Endothelial cell of umbilical vein (primary cell): ENCODE data around the gene BASP1. TPM values are rescaled to one million over a fixed set of nuclear protein-coding genes. Genes with fewer than 3 reads are reported as not detected.

Source experiments
- BruUV-seq: library from RNA; stranded (reverse); fragments of 400-500 nt; replicated peaks from 2 replicates; lab custom pipeline; 2021; lab: Mats Ljungman, UMichigan
- CTCF ChIA-PET: fragments of 300-600, 350-600 bp; sonication (Branson Sonifier 250); formaldehyde crosslinking; loops from one replicate; lab custom pipeline; 2021; ENCODE audit warnings: antibody characterized with exemption, inconsistent platforms; lab: Charles Lee
- POLR2A ChIA-PET: fragments of 300-600, 350-600 bp; sonication (Branson Sonifier 250); formaldehyde crosslinking; loops from one replicate; lab custom pipeline; 2021; ENCODE audit warnings: antibody characterized with exemption, inconsistent platforms; lab: Charles Lee
- DNase-seq: peaks from one replicate; pipeline ENCODE4 v3.0.0-alpha.2; 2011; ENCODE audit warnings: low read depth, low spot score
- FAIRE-seq: peaks from 2 replicates; lab custom pipeline; 2011; peaks lifted over from hg19 to GRCh38; lab: Jason Lieb, UNC
- H2AFZ ChIP-seq: 2 replicates; pipeline ENCODE4 v1.6.0; 2012; ENCODE audit warnings: low read depth, low read length, control low read depth, inconsistent platforms
- H3K27ac ChIP-seq: 2 replicates; pipeline ENCODE4 v1.5.1; 2011; ENCODE audit warnings: low read depth, mild to moderate bottlenecking, control low read depth, low read length, moderate library complexity; ENCODE audit not compliant: insufficient read depth
- H3K27me3 ChIP-seq, 2 experiments: 2 replicates each; pipeline versions ENCODE4 v1.6.0 to v1.6.1; 2011; ENCODE audit warnings: low read length in 2 of 2, mixed read lengths in 1 of 2; ENCODE audit not compliant: control insufficient read depth in 2 of 2, insufficient read depth in 2 of 2
- H3K36me3 ChIP-seq, 2 experiments: 2 replicates in 1 of 2; 3 replicates in 1 of 2; pipeline ENCODE4 v1.5.1; 2011; ENCODE audit warnings: low read length in 2 of 2, mild to moderate bottlenecking in 1 of 2, moderate library complexity in 1 of 2; ENCODE audit not compliant: control insufficient read depth in 2 of 2, insufficient read depth in 2 of 2; ENCODE audit errors: extremely low read depth in 1 of 2
- H3K4me1 ChIP-seq: 3 replicates; pipeline ENCODE4 v1.5.1; 2011; ENCODE audit warnings: mild to moderate bottlenecking, low read length; ENCODE audit not compliant: control insufficient read depth, insufficient read depth; ENCODE audit errors: extremely low read depth
- H3K4me2 ChIP-seq: 2 replicates; pipeline ENCODE4 v1.6.1; 2011; ENCODE audit warnings: low read length, control low read depth, mixed read lengths; ENCODE audit not compliant: insufficient read depth
- H3K4me3 ChIP-seq, 3 experiments: fragments of 200-600 bp in 1 of 3; sonication (generic), shearing (Covaris generic) in 1 of 3; replicated peaks in 1 of 3; 2 replicates each; pipeline ENCODE4 v1.5.1; 2011 to 2016; ENCODE audit warnings: control low read depth in 3 of 3, low read length in 3 of 3, mild to moderate bottlenecking in 2 of 3, inconsistent platforms in 1 of 3, low read depth in 1 of 3, moderate library complexity in 1 of 3; ENCODE audit not compliant: insufficient read depth in 1 of 3
- H3K79me2 ChIP-seq: 2 replicates; pipeline ENCODE4 v1.6.0; 2012; ENCODE audit warnings: low read length, inconsistent platforms; ENCODE audit not compliant: control insufficient read depth, insufficient read depth
- H3K9ac ChIP-seq: replicated peaks from 2 replicates; pipeline ENCODE3; 2011; ENCODE audit warnings: low read length, control low read depth; ENCODE audit not compliant: insufficient read depth; ENCODE audit errors: extremely low read depth
- H3K9me1 ChIP-seq: replicated peaks from 3 replicates; pipeline ENCODE4 v1.6.0; 2011; ENCODE audit warnings: mild to moderate bottlenecking, low read length; ENCODE audit not compliant: control insufficient read depth, insufficient read depth; ENCODE audit errors: extremely low read depth
- H3K9me3 ChIP-seq: replicated peaks from 2 replicates; pipeline ENCODE4 v1.5.1; 2012; ENCODE audit warnings: low read length, inconsistent platforms; ENCODE audit not compliant: control insufficient read depth, insufficient read depth
- H4K20me1 ChIP-seq: replicated peaks from 2 replicates; pipeline ENCODE3; 2011; ENCODE audit warnings: mild to moderate bottlenecking, low read length; ENCODE audit not compliant: control insufficient read depth, insufficient read depth; ENCODE audit errors: extremely low read depth
- CTCF ChIP-seq, 2 donors: IDR thresholded peaks; 1 replicate in 1 of 2; 2 replicates in 1 of 2; pipeline ENCODE4 v1.5.1; 2011; ENCODE audit warnings: low read length in 2 of 2, mild to moderate bottlenecking in 2 of 2, moderate library complexity in 2 of 2, control low read depth in 1 of 2, inconsistent platforms in 1 of 2, low read depth in 1 of 2; ENCODE audit not compliant: insufficient read depth in 1 of 2; ENCODE audit errors: extremely low read depth in 1 of 2
- FOS ChIP-seq: IDR thresholded peaks from 2 replicates; pipeline ENCODE4 v1.6.1; 2011; ENCODE audit warnings: mild to moderate bottlenecking, low read length, moderate library complexity, borderline replicate concordance; ENCODE audit not compliant: insufficient read depth
- GATA2 ChIP-seq: IDR thresholded peaks from 2 replicates; pipeline ENCODE4 v1.7.0; 2011; ENCODE audit warnings: low read depth, mild to moderate bottlenecking, moderate library complexity, mixed read lengths, low read length; ENCODE audit not compliant: insufficient read length, insufficient read depth
- JUN ChIP-seq: IDR thresholded peaks from 2 replicates; pipeline ENCODE4 v1.6.1; 2011; ENCODE audit warnings: borderline replicate concordance, low read depth; ENCODE audit not compliant: insufficient read length, insufficient read depth
- MYC ChIP-seq: IDR thresholded peaks from one replicate; pipeline ENCODE4 v1.6.1; 2011; ENCODE audit warnings: mild to moderate bottlenecking, low read depth, low read length
- POLR2A ChIP-seq: IDR thresholded peaks from 2 replicates; pipeline ENCODE4 v1.6.1; 2012; ENCODE audit warnings: low read depth, mild to moderate bottlenecking, control low read depth, low read length
- dilution Hi-C: fragments of 300-500 bp; cut with MboI; formaldehyde crosslinking; loops from one replicate; pipeline ENCODE4 v1.15.0; 2019; ENCODE audit warnings: low sequenced_read_pairs; ENCODE audit not compliant: extremely low pct_ligation_motif_present
- intact Hi-C: fragments of 100-400 bp; cut with micrococcal nuclease; formaldehyde crosslinking; loops from one replicate; pipeline ENCODE4 v1.10.0; 2022
- polyA plus RNA-seq, 4 experiments: library from polyadenylated mRNA; depleted of rRNA in 3 of 4; stranded (reverse) in 3 of 4; unstranded in 1 of 4; fragments of >200 nt; gene quantifications; 2 replicates each; pipeline versions ENCODE4 v1.2.1 to v1.2.3, GENCODE V29; 2011 to 2012; ENCODE audit warnings: missing spikeins in 1 of 4
- total RNA-seq: library from RNA; stranded (reverse); gene quantifications from 2 replicates; pipeline ENCODE4 v1.2.3, GENCODE V29; 2021

BASP1 gene
- total and polyA plus RNA-seq, 2 donors (not counting 3 experiments of a cell fraction or from before 2014, with no cell fraction given): 69.4 to 79.3 TPM

- Histone ChIP-seq H3K9me1 (no peaks in the 10 kb centered on the region), H3K4me1 (peaks cover 16% of the 10 kb centered on the region), H3K79me2 (peaks cover 87% of the 10 kb centered on the region), H3K4me3 (no peak overlapping the region), H3K36me3 (peaks cover 0 to 2% of the 10 kb centered on the region in 2 experiments), H3K4me2 (no peak overlapping the region), H2AFZ (no peak overlapping the region), H3K27ac (no peak overlapping the region), H3K9me3 (no peaks in the 10 kb centered on the region), H4K20me1 (no peaks in the 10 kb centered on the region), H3K9ac (no peak overlapping the region), H3K27me3 (no peaks in the 10 kb centered on the region)
- intact Hi-C loops (no loop called here), dilution Hi-C loops (no loop called here)
- no peak for DNase-seq
- CTCF ChIA-PET: interaction anchor here (1.2 kb wide), 1 partner anchor 27 kb away, joined by 3 read pairs; no protein-coding TSS in a partner anchor
- POLR2A ChIA-PET: no interaction called here
- TF ChIP-seq JUN: no peak
- TF ChIP-seq POLR2A: no peak
- no peak for TF ChIP-seq MYC
- TF ChIP-seq GATA2: no peak
- no peak for TF ChIP-seq CTCF (IDR thresholded peaks at IDR 0.05; ENCODE audit: extremely low read depth in 1 of 2, insufficient read depth in 1 of 2, low read depth in 1 of 2, low read length in 2 of 2)
- no peak for TF ChIP-seq FOS
- FAIRE-seq: no peak
- BruUV-seq: no TSS peak
These were observed 26.0 kb downstream of the BASP1 start for GRCh38 chr5:17243287-17244063.
